ENCODE data around the gene TMEM273.
A peak's percentile ranks its signal among the peaks of the same experiment; 100 is the strongest.

The TMEM273 gene

GRCh38 chr10:49163741-49164140, 24.4 kb downstream of the TMEM273 start:
- Histone ChIP-seq H2BK5ac (ENCODE audit: low read depth, low read length, poor library complexity, severe bottlenecking) (no peak overlapping the region), H2BK120ac (ENCODE audit: low read depth, low read length) (no peak overlapping the region), H3K4me1 (ENCODE audit: control insufficient read depth, insufficient read depth, low read depth, low read length) (peaks cover 3% of the 10 kb centered on the region), H3K4me2 (ENCODE audit: low read length, poor library complexity, severe bottlenecking) (no peak overlapping the region), H3K4me3 (ENCODE audit: insufficient read depth in 1 of 2, low read depth in 1 of 2, low read length in 2 of 2) (no peak overlapping the region), H3K4ac (ENCODE audit: low read depth in 1 of 2, low read length in 2 of 2) (no peak overlapping the region), H2BK15ac (ENCODE audit: low read depth, poor library complexity, severe bottlenecking) (no peak overlapping the region), H3K23ac (ENCODE audit: low read length in 2 of 2) (no peak overlapping the region), H2AK5ac (ENCODE audit: low read length, severe bottlenecking) (no peak overlapping the region), H3K14ac (ENCODE audit: low read length in 2 of 2) (no peak overlapping the region), H3K18ac (ENCODE audit: low read depth in 1 of 2, low read length in 2 of 2) (no peak overlapping the region), H3K9me3 (ENCODE audit: control insufficient read depth, low read length) (no peaks in the 10 kb centered on the region), H3K27ac (ENCODE audit: low read length, poor library complexity, severe bottlenecking) (no peak overlapping the region), H3K79me1 (replicated peaks; ENCODE audit: low read length, poor library complexity, severe bottlenecking) (no peaks in the 10 kb centered on the region), H3K9ac (ENCODE audit: low read length) (peak overlapping the region; percentile 58), H4K91ac (ENCODE audit: low read length) (no peak overlapping the region), H3K27me3 (ENCODE audit: control insufficient read depth in 1 of 2, insufficient read depth in 1 of 2, low read length in 2 of 2) (peaks cover 0 to 11% of the 10 kb centered on the region in 2 experiments), H4K8ac (ENCODE audit: low read length) (no peak overlapping the region), H2AFZ (ENCODE audit: low read depth, low read length) (no peak overlapping the region), H3K36me3 (ENCODE audit: control insufficient read depth in 1 of 2, insufficient read depth in 2 of 2, low read depth in 1 of 2, low read length in 2 of 2) (no peaks in the 10 kb centered on the region), H2BK12ac (ENCODE audit: low read length in 2 of 2) (no peak overlapping the region)
- DNase-seq, result peak; percentile 52
- 77% methylated on average over 4 of the region's 4 CpGs for WGBS

- Histone ChIP-seq H3K27me3 (ENCODE audit: control insufficient read depth in 1 of 2, insufficient read depth in 1 of 2, low read length in 2 of 2) (peaks cover 0 to 7% of the 10 kb centered on the region in 2 experiments), H2AK5ac (ENCODE audit: low read length, severe bottlenecking) (no peak overlapping the region), H3K27ac (ENCODE audit: low read length, poor library complexity, severe bottlenecking) (no peak overlapping the region), H4K8ac (ENCODE audit: low read length) (no peak overlapping the region), H3K14ac (ENCODE audit: low read length in 2 of 2) (no peak overlapping the region), H3K9me3 (ENCODE audit: control insufficient read depth, low read length) (no peaks in the 10 kb centered on the region), H2AFZ (ENCODE audit: low read depth, low read length) (no peak overlapping the region), H3K18ac (ENCODE audit: low read depth in 1 of 2, low read length in 2 of 2) (no peak overlapping the region), H3K4me1 (ENCODE audit: control insufficient read depth, insufficient read depth, low read depth, low read length) (peaks cover 3% of the 10 kb centered on the region), H3K36me3 (ENCODE audit: control insufficient read depth in 1 of 2, insufficient read depth in 2 of 2, low read depth in 1 of 2, low read length in 2 of 2) (no peaks in the 10 kb centered on the region), H3K79me1 (replicated peaks; ENCODE audit: low read length, poor library complexity, severe bottlenecking) (no peaks in the 10 kb centered on the region), H3K4me3 (ENCODE audit: insufficient read depth in 1 of 2, low read depth in 1 of 2, low read length in 2 of 2) (no peak overlapping the region), H3K9ac (ENCODE audit: low read length) (no peak overlapping the region), H2BK120ac (ENCODE audit: low read depth, low read length) (no peak overlapping the region), H2BK15ac (ENCODE audit: low read depth, poor library complexity, severe bottlenecking) (no peak overlapping the region), H4K91ac (ENCODE audit: low read length) (no peak overlapping the region), H3K4me2 (ENCODE audit: low read length, poor library complexity, severe bottlenecking) (no peak overlapping the region), H3K4ac (ENCODE audit: low read depth in 1 of 2, low read length in 2 of 2) (no peak overlapping the region), H3K23ac (ENCODE audit: low read length in 2 of 2) (no peak overlapping the region), H2BK12ac (ENCODE audit: low read length in 2 of 2) (no peak overlapping the region), H2BK5ac (ENCODE audit: low read depth, low read length, poor library complexity, severe bottlenecking) (no peak overlapping the region)
- WGBS, result 85% methylated on average over 8 of the region's 8 CpGs
- no peak for DNase-seq
Observed at GRCh38 chr10:49162761-49163310, 25.4 kb downstream of the TMEM273 start.

GRCh38 chr10:49162063-49162462, 26.1 kb downstream of the TMEM273 start:
- no peak overlapping the region for H2BK15ac ChIP-seq (ENCODE audit: low read depth, poor library complexity, severe bottlenecking)
- no peak overlapping the region for H2AFZ ChIP-seq (ENCODE audit: low read depth, low read length)
- H3K27ac ChIP-seq (ENCODE audit: low read length, poor library complexity, severe bottlenecking), result no peak overlapping the region
- no peak overlapping the region for H3K4ac ChIP-seq (ENCODE audit: low read depth in 1 of 2, low read length in 2 of 2)
- H3K14ac ChIP-seq (ENCODE audit: low read length in 2 of 2), result no peak overlapping the region
- H4K91ac ChIP-seq (ENCODE audit: low read length), result no peak overlapping the region
- no peak overlapping the region for H3K23ac ChIP-seq (ENCODE audit: low read length in 2 of 2)
- H3K18ac ChIP-seq (ENCODE audit: low read depth in 1 of 2, low read length in 2 of 2), result no peak overlapping the region
- no peak overlapping the region for H2AK5ac ChIP-seq (ENCODE audit: low read length, severe bottlenecking)
- H3K4me1 ChIP-seq (ENCODE audit: control insufficient read depth, insufficient read depth, low read depth, low read length), result peaks cover 3% of the 10 kb centered on the region
- H4K8ac ChIP-seq (ENCODE audit: low read length), result no peak overlapping the region
- no peak overlapping the region for H3K4me3 ChIP-seq (ENCODE audit: insufficient read depth in 1 of 2, low read depth in 1 of 2, low read length in 2 of 2)
- WGBS, result 77% methylated on average over 5 of the region's 5 CpGs
- H2BK5ac ChIP-seq (ENCODE audit: low read depth, low read length, poor library complexity, severe bottlenecking), result no peak overlapping the region
- DNase-seq, result no peak
- H3K9me3 ChIP-seq (ENCODE audit: control insufficient read depth, low read length), result no peaks in the 10 kb centered on the region
- H2BK120ac ChIP-seq (ENCODE audit: low read depth, low read length), result no peak overlapping the region
- H2BK12ac ChIP-seq (ENCODE audit: low read length in 2 of 2), result no peak overlapping the region
- H3K79me1 ChIP-seq (replicated peaks; ENCODE audit: low read length, poor library complexity, severe bottlenecking), result no peaks in the 10 kb centered on the region
- peaks cover 0 to 6% of the 10 kb centered on the region in 2 experiments for H3K27me3 ChIP-seq (ENCODE audit: control insufficient read depth in 1 of 2, insufficient read depth in 1 of 2, low read length in 2 of 2)
- no peak overlapping the region for H3K4me2 ChIP-seq (ENCODE audit: low read length, poor library complexity, severe bottlenecking)
- no peaks in the 10 kb centered on the region for H3K36me3 ChIP-seq (ENCODE audit: control insufficient read depth in 1 of 2, insufficient read depth in 2 of 2, low read depth in 1 of 2, low read length in 2 of 2)
- H3K9ac ChIP-seq (ENCODE audit: low read length), result peak overlapping the region; percentile 13

GRCh38 chr10:49161411-49161997, 26.7 kb downstream of the TMEM273 start:
- H3K27ac ChIP-seq (ENCODE audit: low read length, poor library complexity, severe bottlenecking), result no peak overlapping the region
- H3K4ac ChIP-seq (ENCODE audit: low read depth in 1 of 2, low read length in 2 of 2), result no peak overlapping the region
- peaks cover 0 to 6% of the 10 kb centered on the region in 2 experiments for H3K27me3 ChIP-seq (ENCODE audit: control insufficient read depth in 1 of 2, insufficient read depth in 1 of 2, low read length in 2 of 2)
- H3K4me2 ChIP-seq (ENCODE audit: low read length, poor library complexity, severe bottlenecking), result no peak overlapping the region
- H2AK5ac ChIP-seq (ENCODE audit: low read length, severe bottlenecking), result no peak overlapping the region
- DNase-seq, result peak; percentile 33
- H3K14ac ChIP-seq (ENCODE audit: low read length in 2 of 2), result no peak overlapping the region
- no peak overlapping the region for H2BK15ac ChIP-seq (ENCODE audit: low read depth, poor library complexity, severe bottlenecking)
- H3K9me3 ChIP-seq (ENCODE audit: control insufficient read depth, low read length), result no peaks in the 10 kb centered on the region
- H2BK12ac ChIP-seq (ENCODE audit: low read length in 2 of 2), result no peak overlapping the region
- no peaks in the 10 kb centered on the region for H3K79me1 ChIP-seq (replicated peaks; ENCODE audit: low read length, poor library complexity, severe bottlenecking)
- H4K8ac ChIP-seq (ENCODE audit: low read length), result no peak overlapping the region
- 60% methylated on average over 8 of the region's 8 CpGs for WGBS
- H3K36me3 ChIP-seq (ENCODE audit: control insufficient read depth in 1 of 2, insufficient read depth in 2 of 2, low read depth in 1 of 2, low read length in 2 of 2), result no peaks in the 10 kb centered on the region
- no peak overlapping the region for H2BK5ac ChIP-seq (ENCODE audit: low read depth, low read length, poor library complexity, severe bottlenecking)
- H2AFZ ChIP-seq (ENCODE audit: low read depth, low read length), result no peak overlapping the region
- no peak overlapping the region for H3K18ac ChIP-seq (ENCODE audit: low read depth in 1 of 2, low read length in 2 of 2)
- H3K4me3 ChIP-seq (ENCODE audit: insufficient read depth in 1 of 2, low read depth in 1 of 2, low read length in 2 of 2), result no peak overlapping the region
- H3K9ac ChIP-seq (ENCODE audit: low read length), result peak overlapping the region; percentile 13
- peaks cover 3% of the 10 kb centered on the region for H3K4me1 ChIP-seq (ENCODE audit: control insufficient read depth, insufficient read depth, low read depth, low read length)
- no peak overlapping the region for H2BK120ac ChIP-seq (ENCODE audit: low read depth, low read length)
- no peak overlapping the region for H3K23ac ChIP-seq (ENCODE audit: low read length in 2 of 2)
- no peak overlapping the region for H4K91ac ChIP-seq (ENCODE audit: low read length)

All from mesenchymal stem cell (in vitro differentiated cells and primary cell).